Stimulated activated CD8-positive, alpha-beta memory T cell treated with anti-CD3 and anti-CD28 coated beads, Interleukin-12 subunit alpha, Interleukin-12 subunit beta, amount 100 ng/mL, for 4 hours (primary cell): ENCODE results near the gene SNAP25.

Source experiments
- DNase-seq: peaks from one replicate; pipeline ENCODE4 v3.0.0-alpha.2; 2020; ENCODE audit warnings: low read depth

SNAP25 gene

DNA sequence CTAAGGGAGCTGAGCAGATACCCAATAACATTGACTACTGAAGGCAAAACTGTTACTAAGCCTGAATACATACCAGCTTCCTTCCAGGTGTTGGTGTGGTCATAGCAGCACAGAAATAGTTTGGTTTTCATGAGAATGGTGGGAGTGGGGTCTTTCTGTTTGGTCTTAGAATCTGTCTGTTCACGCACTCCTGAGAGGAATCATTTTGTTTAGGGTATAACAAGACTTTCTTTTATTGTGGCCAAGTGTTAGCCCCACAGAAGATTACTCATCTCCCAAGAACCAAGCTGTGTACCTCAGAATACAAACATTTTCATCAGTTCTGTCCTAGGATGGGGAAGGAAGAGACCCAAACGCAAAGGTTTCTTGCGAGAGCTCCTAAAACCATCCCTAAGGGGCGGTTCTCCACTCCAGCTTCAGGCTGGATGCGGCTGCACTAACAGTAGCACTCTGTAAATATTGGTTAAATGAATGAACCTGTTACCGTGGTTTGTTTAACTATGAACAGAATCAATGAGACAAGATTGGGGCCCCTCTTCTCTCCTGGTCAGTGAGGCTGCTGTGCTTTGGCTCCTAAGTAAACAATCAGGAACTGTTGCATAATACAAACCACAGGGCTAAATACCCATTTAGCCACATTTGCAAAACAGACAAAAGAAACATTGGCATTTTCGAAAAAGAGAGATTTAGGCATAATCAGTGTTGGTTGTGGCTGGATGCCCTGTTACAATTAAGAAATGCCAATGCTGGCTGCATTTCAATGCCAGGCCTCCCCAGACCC, 44.9 kb downstream of the SNAP25 start:
- no peak for DNase-seq

DNA sequence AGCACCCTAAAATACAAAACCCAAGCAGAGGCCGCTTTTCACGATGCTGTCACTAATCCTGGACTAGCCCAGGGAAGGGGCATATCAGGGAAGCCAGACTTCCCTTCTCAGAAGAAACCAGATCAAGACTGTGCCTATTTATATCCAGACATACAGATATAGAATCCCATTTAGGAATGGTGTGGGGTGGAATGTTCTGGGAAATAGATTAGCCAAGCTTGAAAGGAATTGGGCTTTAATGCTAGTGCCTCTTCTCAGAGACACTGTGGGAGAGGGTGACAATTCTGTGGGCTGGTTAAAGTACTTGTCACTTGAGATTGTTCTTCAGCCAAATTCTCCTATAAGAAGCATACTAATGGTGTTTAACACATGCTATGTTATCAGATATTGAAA, 45.5 kb downstream of the SNAP25 start:
- DNase-seq, result no peak

DNA sequence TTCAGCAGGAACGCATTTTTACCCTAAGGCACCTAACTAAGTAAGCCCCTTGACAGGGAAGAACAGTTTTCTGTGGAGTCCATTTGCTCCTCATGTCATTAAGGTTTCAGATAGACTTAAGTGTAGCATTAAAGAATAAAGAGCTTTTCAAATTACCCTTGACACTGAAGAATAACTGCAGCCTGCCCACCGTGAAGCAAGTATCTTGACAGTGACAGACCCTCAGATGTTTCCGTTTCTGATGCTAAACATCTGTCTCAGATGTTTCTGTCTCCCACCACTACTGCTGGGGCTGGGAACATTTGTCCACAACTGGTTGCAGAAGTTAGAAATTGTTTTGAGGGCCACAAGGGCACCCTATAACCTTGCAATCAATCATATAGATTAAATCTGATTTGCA, 50.0 kb downstream of the SNAP25 start:
- no peak for DNase-seq

DNA sequence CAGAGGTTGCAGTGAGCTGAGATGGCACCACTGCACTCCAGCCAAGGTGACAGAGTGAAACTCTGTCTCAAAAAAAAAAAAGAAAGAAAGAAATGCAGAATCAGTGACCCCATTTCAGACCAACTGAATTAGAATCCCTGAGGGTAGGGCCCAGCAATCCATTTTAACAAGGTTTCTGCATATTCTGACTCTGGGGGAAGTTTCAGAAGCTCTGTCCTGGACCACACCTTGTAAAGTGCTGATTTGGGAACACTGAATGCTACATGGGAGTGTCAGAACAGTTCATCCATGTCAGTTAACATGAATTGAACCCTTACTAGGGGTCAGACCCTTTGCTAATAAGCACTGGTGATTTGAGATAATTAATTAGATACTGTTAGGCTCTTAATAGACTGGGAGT, 52.0 kb downstream of the SNAP25 start:
- DNase-seq, result no peak

DNA sequence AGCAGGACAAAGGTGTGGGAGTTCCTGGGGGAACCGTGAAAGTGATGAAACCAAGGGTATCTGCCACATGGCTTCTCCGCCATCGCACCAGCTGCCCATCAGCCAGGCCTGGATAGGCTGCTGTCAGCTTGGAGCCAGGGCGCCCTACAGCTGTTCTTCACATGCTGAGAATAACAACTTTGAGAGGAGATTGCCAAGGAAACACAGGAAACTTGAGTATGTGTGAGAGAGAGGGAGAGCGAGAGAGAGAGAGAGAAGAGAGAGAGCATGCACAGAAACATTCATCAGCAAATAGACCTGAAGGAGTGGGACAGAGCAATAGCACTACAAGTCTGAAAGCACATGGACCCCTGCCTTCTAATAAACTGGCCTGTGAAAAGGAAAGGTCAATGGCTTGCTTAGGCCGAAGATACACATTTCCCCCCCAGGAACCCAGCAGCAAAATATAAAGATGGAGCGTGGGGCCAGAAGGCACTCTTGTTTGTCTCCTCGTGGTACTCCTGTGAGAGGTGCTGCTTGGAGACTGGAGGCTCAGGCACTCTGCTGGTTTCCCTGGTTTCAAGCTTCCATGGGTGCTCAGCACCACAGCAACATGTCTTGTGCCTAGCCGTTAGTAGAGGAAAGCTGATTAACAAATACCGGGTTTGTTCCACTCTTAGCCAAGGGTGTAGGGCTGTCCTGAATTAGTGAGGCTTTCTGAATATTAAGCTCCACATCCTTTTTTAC, 53.0 kb downstream of the SNAP25 start:
- no peak for DNase-seq

DNA sequence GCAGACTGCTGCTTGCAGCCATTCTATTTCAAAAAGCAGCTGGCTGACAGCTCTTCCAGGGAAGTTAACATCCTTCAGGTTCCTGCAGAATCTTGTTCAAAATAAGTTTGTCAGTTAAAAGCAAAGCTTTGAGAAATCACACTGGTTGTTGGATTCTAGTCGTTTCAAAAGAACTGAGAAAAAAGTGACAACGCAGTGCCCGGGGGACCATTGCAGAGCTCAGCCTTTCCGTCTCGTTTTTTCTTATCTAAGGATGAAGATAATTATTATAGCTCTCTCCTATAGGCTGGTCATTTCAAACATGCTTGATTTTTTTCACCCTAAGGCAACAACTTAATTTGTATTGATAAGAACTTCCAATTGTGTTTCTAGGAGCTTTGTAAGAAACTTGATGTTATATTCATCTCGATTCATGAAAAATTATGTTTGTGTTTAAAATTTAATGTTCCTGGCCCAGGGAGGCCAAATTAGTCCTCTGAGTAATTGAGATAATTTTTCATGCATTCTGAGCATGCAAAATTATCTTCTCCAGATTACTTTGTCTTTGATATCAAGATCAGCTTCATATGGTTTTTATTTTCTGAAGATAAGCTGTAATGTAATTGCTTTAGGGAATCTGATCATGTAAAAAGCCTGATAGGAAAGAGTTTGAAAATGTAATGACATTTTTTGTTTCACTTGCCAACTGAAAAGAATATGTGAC, 58.4 kb downstream of the SNAP25 start:
- no peak for DNase-seq

DNA sequence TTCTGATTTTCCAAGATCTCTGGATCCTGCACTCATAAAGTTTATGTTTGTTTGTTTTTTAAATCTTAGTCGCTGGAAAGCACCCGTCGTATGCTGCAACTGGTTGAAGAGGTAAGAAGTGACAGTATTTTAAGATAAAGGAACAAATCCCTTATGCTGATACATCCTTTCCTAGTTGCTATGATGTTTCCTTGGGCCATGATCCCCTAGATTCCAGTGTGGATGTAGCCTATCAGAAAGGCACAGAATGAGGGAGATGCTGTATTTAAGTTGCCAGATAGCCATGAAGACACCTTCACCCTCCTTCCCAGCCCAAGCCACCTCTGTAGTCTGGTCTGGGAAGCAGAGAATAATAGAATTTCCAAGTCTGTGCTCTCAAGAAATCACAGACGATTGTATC, 59.0 kb downstream of the SNAP25 start:
- no peak for DNase-seq

DNA sequence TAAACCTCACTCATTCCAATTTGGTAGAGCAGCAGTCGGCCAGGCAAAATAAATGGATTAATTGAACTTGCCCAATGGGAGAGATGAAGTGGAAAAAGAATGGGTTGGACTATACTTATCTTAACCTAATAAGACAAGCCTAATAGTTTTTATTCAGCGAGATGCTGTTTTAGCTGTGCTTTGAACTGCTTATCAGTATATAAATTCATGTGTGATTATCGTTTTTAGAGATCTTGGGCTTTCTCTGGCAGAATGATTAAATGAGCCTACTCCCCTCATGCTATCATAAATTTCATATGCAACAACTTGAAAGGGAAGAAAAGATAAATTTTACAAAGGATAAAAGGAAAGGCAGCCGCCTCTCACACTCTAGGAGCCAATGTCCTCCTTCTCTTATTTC, 59.8 kb downstream of the SNAP25 start:
- DNase-seq, result no peak

DNA sequence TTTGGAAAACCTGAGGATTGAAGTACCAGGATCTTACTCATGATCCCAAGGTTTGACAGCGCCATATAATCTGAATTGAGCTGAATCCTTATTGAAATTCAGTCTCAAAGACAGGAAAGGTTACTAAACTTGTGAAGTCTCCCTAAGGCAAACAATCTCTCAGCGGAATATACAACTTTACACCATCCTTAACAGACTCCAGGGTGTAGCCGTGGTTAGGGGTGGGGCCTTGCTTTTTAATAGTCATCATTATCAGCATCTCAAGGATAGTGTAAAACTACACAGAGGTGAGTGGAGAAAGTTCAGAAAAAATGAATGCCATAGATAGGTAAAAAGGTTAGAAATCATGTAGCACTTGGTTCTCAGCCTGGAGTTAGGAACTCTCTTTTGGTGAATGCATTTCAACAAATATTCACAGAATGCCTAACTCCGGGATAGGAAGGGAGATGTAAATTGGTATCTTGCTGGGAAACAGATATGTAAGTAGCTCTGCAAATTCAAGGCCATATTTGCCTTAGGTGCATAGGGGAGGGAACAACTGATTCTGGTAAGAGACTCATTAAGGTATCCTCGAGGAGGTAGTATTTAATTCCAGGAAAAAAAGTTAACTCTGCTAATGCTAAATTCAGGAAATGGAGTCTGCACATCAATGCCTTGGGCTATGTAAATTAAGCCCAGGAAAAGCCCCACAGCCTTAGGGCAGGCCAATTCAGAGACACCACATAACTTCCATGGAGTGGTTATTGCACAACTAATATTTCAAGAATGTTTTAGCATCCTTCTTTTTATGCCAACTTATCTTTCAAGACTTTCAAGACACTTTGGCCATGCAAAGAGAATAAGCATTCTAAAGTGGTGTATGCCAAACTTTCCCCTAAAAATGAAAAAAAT, 61.6 kb downstream of the SNAP25 start:
- no peak for DNase-seq

DNA sequence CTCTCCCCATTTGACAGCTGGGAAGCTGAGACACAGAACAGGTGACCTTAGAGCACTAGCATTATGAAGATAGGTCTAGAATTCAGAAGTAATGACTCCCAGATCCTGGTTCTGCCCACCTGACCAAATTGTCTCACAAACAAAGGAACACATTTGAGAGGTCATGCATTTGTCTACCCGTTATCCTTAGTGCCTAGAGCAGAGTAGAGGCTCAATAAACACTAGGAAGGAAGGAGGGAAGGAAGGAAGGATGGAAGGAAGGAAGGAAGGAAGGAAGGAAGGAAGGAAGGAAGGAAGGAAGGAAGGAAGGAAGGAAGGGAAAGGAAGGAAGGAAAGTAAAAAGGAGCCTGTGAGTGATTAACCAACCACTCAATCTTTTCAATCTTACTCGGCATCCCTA, 63.3 kb downstream of the SNAP25 start:
- DNase-seq, result no peak

DNA sequence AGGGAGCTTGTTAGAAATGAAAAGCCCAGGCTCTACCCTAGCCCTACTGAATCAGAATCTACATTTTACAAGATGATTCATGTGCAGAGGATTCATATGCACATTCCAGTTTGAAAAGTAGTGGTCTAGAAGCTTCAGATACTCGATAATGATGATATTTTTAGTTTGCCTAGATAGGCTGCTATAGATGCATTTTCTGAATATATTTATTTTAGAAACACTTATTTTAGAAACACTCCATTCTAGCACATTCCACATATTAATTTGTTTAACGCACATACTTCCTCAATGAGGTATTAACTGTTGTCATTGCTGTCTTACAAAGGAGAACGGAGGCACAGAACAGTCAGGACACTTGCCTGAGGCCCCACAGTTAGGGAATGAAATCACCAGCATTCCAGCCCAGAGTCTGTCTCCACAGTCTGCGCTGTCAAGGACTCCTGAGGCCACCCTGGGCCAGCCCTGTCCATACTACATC, 64.4 kb downstream of the SNAP25 start:
- DNase-seq, result no peak

DNA sequence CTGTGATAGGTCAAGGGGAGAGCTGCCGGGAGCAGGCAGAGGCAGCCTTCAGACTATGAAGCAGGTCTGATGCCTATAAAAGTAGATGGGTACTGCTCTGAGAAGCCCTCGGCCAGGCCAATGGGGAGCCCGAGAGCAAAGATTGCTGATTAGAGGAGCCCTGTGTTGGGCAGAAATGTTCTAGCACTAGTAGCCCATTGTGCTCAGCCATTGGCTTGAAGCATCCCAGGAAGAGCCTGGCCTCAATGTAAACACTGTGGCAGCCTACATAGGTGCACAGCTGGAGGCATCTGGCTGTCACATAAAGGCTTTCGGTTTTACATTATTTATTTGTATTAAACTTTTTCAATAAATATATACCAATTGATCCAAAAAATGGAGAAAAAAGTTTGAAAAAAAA, 67.7 kb downstream of the SNAP25 start:
- no peak for DNase-seq

DNA sequence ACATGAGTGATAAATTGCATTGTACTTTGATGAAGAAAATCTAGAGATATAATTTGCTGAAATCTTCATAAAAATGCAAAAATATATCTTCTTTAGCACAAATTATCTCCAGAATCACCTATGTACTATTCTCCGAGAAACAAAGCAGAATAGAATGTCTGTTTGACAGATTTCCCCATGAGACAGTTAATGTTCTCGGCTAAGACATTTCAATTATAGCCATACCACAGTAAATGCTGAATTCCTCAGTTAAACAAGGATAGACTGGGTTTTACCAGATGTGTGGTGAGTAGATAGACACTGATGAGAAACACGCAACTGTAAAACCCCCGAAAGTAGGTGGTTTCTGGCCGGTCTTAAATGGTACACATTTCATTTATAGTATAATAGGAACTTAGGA, 69.8 kb downstream of the SNAP25 start:
- DNase-seq, result no peak

DNA sequence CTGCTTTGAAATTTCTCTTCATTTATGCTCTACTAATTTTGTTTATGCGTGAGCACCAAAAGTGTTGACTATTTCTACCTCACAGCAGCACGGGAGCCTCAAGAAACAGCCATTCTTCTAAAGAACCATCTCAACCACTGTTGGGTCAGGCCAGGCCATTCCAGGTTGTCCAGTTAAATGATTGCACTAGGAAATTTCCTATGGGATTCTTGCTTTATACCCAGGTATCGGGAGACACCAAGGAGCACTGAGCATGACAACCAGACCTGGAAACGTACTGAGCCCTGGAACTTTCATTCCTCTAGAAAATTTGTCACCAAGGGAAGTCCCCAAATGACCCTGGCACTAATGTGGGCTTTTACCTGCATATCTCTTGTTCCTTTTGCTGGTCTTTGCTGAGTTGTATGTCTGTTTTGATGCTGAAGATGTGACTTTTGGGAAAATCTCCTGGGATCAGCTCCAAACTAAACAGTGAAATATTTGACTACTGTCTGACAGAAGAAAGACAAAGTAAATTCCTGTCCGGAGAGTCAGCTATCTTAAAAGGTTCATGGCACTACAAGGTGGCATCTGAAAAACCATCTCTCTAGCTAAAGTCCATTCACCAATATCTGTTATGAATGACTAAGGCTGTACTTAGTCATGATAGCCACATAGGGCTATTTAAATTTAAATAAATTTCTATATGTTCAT, 70.5 kb downstream of the SNAP25 start:
- DNase-seq, result no peak

DNA sequence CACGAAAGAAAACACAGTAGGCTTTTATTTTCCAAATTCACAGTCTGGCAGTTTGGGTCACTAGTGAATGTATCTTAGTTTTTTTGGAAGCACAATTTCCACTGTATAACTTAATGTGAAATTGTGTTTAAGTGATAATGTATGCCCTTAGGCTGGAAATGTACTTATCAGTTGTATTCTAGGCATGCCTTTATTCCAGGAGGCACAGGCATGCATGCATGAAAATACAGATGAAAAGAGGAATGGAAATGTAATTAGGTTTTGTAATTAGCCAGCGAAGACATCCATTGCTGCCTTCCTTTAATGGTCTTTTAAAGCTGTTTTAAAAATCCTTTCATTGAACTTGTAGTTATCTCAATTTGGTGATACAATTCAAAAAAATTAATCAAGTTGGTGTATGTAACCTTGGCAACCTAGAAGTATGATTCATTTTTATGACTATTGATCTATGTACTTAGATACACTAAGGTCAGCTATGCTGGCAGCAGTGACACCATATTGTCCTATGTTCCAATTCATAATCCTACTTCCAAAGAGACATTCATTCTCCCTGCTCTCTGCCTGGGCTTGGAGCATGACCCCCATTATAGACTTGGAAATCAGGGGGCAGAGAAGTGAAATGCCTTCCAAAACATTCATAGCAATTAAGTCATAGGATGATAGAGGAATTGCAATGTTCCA, 73.1 kb downstream of the SNAP25 start:
- DNase-seq, result no peak

DNA sequence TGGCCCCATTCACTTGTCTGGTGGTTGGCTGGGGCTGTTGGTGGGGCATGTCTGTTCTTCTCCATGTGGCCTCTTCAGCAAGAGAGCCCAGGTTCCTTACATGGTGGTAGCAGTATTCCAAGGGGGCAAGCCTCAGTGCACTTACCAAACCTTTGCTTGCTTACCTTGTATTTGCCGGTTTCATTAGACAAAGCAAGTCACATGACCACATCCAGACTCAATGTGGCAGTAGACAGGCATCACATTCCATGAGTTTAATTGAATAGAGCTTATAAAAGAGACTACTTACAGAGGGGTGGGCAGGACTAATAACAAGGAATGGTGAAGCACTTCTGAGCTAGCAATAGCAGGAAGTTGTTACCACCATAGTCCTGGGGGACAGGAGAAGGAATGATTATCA, 78.6 kb downstream of the SNAP25 start:
- no peak for DNase-seq

DNA sequence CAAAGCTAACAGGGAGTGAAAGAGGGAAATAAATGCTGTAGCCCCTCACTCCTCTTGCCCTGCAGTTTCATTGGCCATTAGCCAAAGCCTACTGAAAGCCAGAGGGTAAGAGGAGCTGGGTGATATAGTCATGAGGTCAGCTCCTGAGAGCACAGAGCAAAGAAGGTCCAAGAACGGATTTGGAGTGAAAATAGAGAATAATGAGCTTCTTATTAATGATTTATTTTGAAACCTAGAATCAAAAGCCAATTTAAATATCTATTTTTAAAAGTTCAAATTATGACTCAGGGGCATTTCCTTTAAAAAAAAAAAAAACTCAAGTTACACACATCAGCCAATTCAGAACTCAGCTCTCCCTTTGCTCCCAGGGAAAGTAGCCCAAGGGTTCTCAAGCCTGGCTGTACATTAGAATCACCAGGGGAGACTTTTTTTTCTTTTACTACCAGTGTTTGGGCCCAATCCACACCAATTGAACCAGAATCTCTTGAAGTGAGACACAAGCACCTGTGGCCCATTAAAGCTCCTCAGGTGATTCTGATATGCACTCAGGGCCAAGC, 79.1 kb downstream of the SNAP25 start:
- no peak for DNase-seq

DNA sequence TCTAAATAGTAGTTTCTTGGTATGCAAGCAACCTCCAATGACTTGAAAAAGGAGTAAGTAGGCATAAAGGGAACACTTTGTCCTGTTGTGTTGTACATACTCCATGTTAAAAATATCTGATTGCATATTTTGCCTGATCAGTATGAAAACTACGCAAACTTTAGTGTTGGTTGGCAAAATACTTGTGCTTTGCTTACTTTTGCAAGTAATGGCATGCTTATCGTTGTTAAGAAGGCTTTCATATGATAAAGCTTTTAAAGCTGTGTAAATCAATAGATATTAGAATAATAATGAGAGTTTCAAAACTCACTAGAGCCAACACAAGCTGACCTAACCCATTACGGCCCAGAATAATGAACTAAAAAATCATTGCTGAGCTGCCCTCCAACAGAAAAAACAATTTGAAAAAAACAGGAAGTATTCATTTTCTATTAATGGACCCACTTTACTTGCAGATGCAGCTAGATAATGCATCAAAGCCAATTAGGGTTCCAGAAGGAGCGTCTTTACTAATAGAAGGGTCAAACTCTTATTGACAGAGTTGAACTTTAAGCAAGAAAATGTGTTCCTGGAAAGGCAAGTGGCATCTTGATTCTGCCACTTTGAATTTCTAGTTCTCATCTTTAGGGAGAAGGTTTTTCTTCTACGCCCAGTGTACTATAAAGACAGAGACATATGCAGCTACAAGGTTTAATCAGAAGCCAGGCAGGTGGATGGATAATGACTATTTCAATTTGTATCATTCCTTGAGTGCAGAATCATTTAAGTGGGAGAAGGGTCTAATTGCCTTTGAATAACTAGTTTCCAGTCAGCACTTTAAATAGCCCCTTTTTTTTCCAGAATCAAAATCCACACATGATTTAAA, 82.2 kb downstream of the SNAP25 start:
- no peak for DNase-seq

DNA sequence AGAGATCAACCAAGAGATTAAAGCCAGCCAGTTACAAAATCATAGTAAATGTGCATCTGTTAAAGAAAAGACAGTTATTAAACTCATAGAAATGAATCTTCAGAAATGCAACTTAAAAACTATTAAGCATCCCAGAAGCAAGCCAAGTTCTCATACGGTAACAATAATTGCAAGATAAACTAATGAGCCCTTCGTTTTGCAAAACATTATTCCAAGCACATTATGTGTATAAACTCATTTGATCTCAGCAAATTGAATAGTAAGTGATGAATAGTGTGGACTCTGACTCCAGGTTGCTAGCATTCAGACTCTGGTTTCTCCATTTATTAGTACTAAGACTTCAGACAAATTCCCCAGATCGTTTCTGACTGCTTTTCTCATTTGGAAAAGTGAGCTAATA, 85.2 kb downstream of the SNAP25 start:
- DNase-seq, result no peak
